ENCODE data around the gene PITPNC1. TPM values are rescaled to one million over a fixed set of nuclear protein-coding genes. Genes with fewer than 3 reads are reported as not detected.
"Not testable (repeated sequence)": the region's sequence is repeated elsewhere in the genome, so short reads cannot be mapped to it uniquely, and the experiment has no call there.

Gene PITPNC1
- total and polyA plus RNA-seq, 4 donors: 2.3 to 29.6 (median 17.8) TPM

DNA sequence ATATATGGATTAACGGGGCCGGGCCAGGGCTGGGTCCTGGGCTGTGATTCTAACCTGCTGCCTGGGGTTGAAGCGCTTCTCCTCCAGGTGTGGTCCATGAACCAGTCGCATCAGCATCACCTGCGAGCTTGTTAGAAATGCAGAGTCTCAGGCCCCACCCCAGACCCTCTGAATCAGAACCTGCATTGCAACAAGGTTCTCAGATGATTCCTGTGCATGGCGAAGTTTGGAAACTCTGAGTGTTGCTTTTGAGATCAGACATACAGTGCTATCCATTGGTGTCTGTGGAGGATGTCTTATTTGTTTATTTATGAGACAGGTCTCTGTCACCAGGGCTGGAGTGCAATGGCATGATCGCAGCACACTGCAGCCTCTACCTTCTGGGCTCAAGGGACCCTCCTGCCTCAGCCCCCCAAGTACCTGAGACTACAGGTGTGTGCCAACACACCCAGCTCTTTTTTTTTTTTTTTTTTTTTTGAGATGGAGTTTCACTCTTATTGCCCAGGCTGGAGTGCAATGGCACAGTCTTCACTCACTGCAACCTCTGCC, 99.8 kb downstream of the PITPNC1 start:
- Histone ChIP-seq H3K4me3 (ENCODE audit: low read length in 2 of 2) (no peak overlapping the region), H3K36me3 (ENCODE audit: control insufficient read depth in 1 of 2, insufficient read depth in 2 of 2, low read length in 1 of 2) (no peaks in the 10 kb centered on the region), H3K9me3 (ENCODE audit: control insufficient read depth, low read length) (no peaks in the 10 kb centered on the region), H3K4me1 (ENCODE audit: control insufficient read depth in 1 of 2, insufficient read depth in 2 of 2, low read length in 2 of 2) (peaks cover 0 to 2% of the 10 kb centered on the region in 2 donors), H3K27ac (ENCODE audit: low read depth in 1 of 2, low read length in 2 of 2) (no peak overlapping the region), H3K27me3 (ENCODE audit: control insufficient read depth in 1 of 2, insufficient read depth in 2 of 2, low read length in 1 of 2) (no peaks in the 10 kb centered on the region)
- ATAC-seq (ENCODE audit: low FRiP score) (no peak), DNase-seq (no peak)
- 95 to 96% methylated on average over 7 of the region's 7 CpGs for WGBS, 2 donors
- intact Hi-C loops (cut with DNase I): loop anchor here in 1 of 2 donors (2.0 kb wide), 1 partner anchor 98 kb away; no protein-coding TSS in a partner anchor

- WGBS, 2 donors: 87 to 88% methylated on average over 4 of the region's 4 CpGs
- Histone ChIP-seq H3K27ac (ENCODE audit: low read depth in 1 of 2, low read length in 2 of 2) (no peak overlapping the region), H3K4me1 (ENCODE audit: control insufficient read depth in 1 of 2, insufficient read depth in 2 of 2, low read length in 2 of 2) (peaks cover 0 to 2% of the 10 kb centered on the region in 2 donors), H3K36me3 (ENCODE audit: control insufficient read depth in 1 of 2, insufficient read depth in 2 of 2, low read length in 1 of 2) (no peaks in the 10 kb centered on the region), H3K9me3 (ENCODE audit: control insufficient read depth, low read length) (no peaks in the 10 kb centered on the region), H3K4me3 (ENCODE audit: low read length in 2 of 2) (no peak overlapping the region), H3K27me3 (ENCODE audit: control insufficient read depth in 1 of 2, insufficient read depth in 2 of 2, low read length in 1 of 2) (no peaks in the 10 kb centered on the region)
- intact Hi-C loops (cut with DNase I): loop anchor here in 1 of 2 donors (2.0 kb wide), 1 partner anchor 99 kb away; no protein-coding TSS in a partner anchor
- ATAC-seq (ENCODE audit: low FRiP score) (no peak), DNase-seq (no peak)
Observed at GRCh38 chr17:67477687-67478086, 100.6 kb downstream of the PITPNC1 start.

- Histone ChIP-seq H3K27ac (ENCODE audit: low read depth in 1 of 2, low read length in 2 of 2) (no peak overlapping the region), H3K4me1 (ENCODE audit: control insufficient read depth in 1 of 2, insufficient read depth in 2 of 2, low read length in 2 of 2) (peaks cover 0 to 2% of the 10 kb centered on the region in 2 donors), H3K4me3 (ENCODE audit: low read length in 2 of 2) (no peak overlapping the region), H3K27me3 (ENCODE audit: control insufficient read depth in 1 of 2, insufficient read depth in 2 of 2, low read length in 1 of 2) (no peaks in the 10 kb centered on the region), H3K9me3 (ENCODE audit: control insufficient read depth, low read length) (no peaks in the 10 kb centered on the region), H3K36me3 (ENCODE audit: control insufficient read depth in 1 of 2, insufficient read depth in 2 of 2, low read length in 1 of 2) (no peaks in the 10 kb centered on the region)
- no peak for ATAC-seq (ENCODE audit: low FRiP score)
- 85 to 88% methylated on average over 8 of the region's 8 CpGs for WGBS, 2 donors
- DNase-seq: no peak
- intact Hi-C loops (cut with DNase I): no loop called here
Observed at GRCh38 chr17:67478401-67479041, 101.4 kb downstream of the PITPNC1 start.

- ATAC-seq (ENCODE audit: low FRiP score): no peak
- Histone ChIP-seq H3K4me1 (ENCODE audit: control insufficient read depth in 1 of 2, insufficient read depth in 2 of 2, low read length in 2 of 2) (peaks cover 0 to 2% of the 10 kb centered on the region in 2 donors), H3K4me3 (ENCODE audit: low read length in 2 of 2) (no peak overlapping the region), H3K36me3 (ENCODE audit: control insufficient read depth in 1 of 2, insufficient read depth in 2 of 2, low read length in 1 of 2) (no peaks in the 10 kb centered on the region), H3K27me3 (ENCODE audit: control insufficient read depth in 1 of 2, insufficient read depth in 2 of 2, low read length in 1 of 2) (no peaks in the 10 kb centered on the region), H3K27ac (ENCODE audit: low read depth in 1 of 2, low read length in 2 of 2) (no peak overlapping the region), H3K9me3 (ENCODE audit: control insufficient read depth, low read length) (no peaks in the 10 kb centered on the region)
- DNase-seq: no peak
- 93 to 97% methylated on average over 3 of the region's 3 CpGs for WGBS, 2 donors
- intact Hi-C loops (cut with DNase I): no loop called here
Observed at GRCh38 chr17:67479148-67479547, 102.1 kb downstream of the PITPNC1 start.

DNA sequence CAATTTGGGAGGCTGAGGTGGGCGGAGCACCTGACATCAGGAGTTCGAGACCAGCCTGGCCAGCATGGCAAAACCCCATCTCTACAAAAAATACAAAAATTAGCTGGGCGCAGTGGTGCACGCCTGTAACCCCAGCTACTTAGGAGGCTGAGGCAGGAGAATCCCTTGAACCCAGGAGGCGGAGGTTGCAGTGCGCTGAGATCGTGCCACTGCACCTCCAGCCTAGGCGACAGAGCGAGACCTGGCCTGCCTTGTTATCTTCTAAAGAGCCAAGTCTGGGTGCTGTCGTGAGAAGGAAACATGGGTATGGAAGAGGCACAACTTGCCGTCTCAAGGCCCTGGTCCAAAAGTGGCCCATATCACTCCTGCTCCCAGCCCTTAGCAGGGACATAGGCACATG, 103.9 kb downstream of the PITPNC1 start:
- intact Hi-C loops (cut with DNase I); H3K27ac ChIP-seq (ENCODE audit: low read depth in 1 of 2, low read length in 2 of 2): not testable (repeated sequence)

DNA sequence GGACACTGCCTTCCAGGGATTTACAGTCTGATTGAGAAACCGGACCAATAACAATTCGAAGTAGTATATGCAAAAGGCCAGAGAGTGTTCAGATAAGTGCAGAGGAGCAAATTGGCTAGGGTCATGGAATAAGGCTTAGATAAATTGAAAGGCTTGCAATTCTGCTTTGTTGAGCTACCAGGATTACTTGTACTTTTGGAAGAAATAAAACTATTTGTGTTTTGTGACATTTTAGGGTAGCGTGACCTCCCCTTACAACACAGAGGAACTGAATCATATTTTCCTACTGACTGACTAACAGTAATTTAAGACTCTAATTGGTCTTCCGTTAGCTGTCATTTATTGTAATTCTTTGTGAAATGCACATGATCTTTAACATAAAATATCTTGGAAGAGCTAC, 104.7 kb downstream of the PITPNC1 start:
- Histone ChIP-seq H3K27ac (ENCODE audit: low read depth in 1 of 2, low read length in 2 of 2) (no peak overlapping the region), H3K4me1 (ENCODE audit: control insufficient read depth in 1 of 2, insufficient read depth in 2 of 2, low read length in 2 of 2) (no peaks in the 10 kb centered on the region), H3K9me3 (ENCODE audit: control insufficient read depth, low read length) (no peaks in the 10 kb centered on the region), H3K27me3 (ENCODE audit: control insufficient read depth in 1 of 2, insufficient read depth in 2 of 2, low read length in 1 of 2) (no peaks in the 10 kb centered on the region), H3K4me3 (ENCODE audit: low read length in 2 of 2) (no peak overlapping the region), H3K36me3 (ENCODE audit: control insufficient read depth in 1 of 2, insufficient read depth in 2 of 2, low read length in 1 of 2) (no peaks in the 10 kb centered on the region)
- intact Hi-C loops (cut with DNase I): no loop called here
- DNase-seq (no peak), ATAC-seq (ENCODE audit: low FRiP score) (no peak)
- 86 to 91% methylated on average over 4 of the region's 4 CpGs for WGBS, 2 donors

More for the DNA sequence above, 103.9 kb downstream of the PITPNC1 start:
- H3K36me3 ChIP-seq (ENCODE audit: control insufficient read depth in 1 of 2, insufficient read depth in 2 of 2, low read length in 1 of 2); DNase-seq; ATAC-seq (ENCODE audit: low FRiP score); H3K9me3 ChIP-seq (ENCODE audit: control insufficient read depth, low read length); H3K4me1 ChIP-seq (ENCODE audit: control insufficient read depth in 1 of 2, insufficient read depth in 2 of 2, low read length in 2 of 2); H3K27me3 ChIP-seq (ENCODE audit: control insufficient read depth in 1 of 2, insufficient read depth in 2 of 2, low read length in 1 of 2); H3K4me3 ChIP-seq (ENCODE audit: low read length in 2 of 2): not testable (repeated sequence)
- 92 to 95% methylated on average over 11 of the region's 11 CpGs for WGBS, 2 donors

- Histone ChIP-seq H3K36me3 (ENCODE audit: control insufficient read depth in 1 of 2, insufficient read depth in 2 of 2, low read length in 1 of 2) (no peaks in the 10 kb centered on the region), H3K27ac (ENCODE audit: low read depth in 1 of 2, low read length in 2 of 2) (no peak overlapping the region), H3K9me3 (ENCODE audit: control insufficient read depth, low read length) (no peaks in the 10 kb centered on the region), H3K4me1 (ENCODE audit: control insufficient read depth in 1 of 2, insufficient read depth in 2 of 2, low read length in 2 of 2) (no peaks in the 10 kb centered on the region), H3K4me3 (ENCODE audit: low read length in 2 of 2) (no peak overlapping the region), H3K27me3 (ENCODE audit: control insufficient read depth in 1 of 2, insufficient read depth in 2 of 2, low read length in 1 of 2) (no peaks in the 10 kb centered on the region)
- no peak for ATAC-seq (ENCODE audit: low FRiP score)
- DNase-seq: no peak
- intact Hi-C loops (cut with DNase I): no loop called here
- WGBS, 2 donors: 96% methylated on average over 3 of the region's 3 CpGs
Observed at GRCh38 chr17:67482764-67483163, 105.7 kb downstream of the PITPNC1 start.

GRCh38 chr17:67484261-67484660, 107.2 kb downstream of the PITPNC1 start:
- Histone ChIP-seq H3K4me1 (ENCODE audit: control insufficient read depth in 1 of 2, insufficient read depth in 2 of 2, low read length in 2 of 2) (no peaks in the 10 kb centered on the region), H3K9me3 (ENCODE audit: control insufficient read depth, low read length) (no peaks in the 10 kb centered on the region), H3K36me3 (ENCODE audit: control insufficient read depth in 1 of 2, insufficient read depth in 2 of 2, low read length in 1 of 2) (no peaks in the 10 kb centered on the region), H3K4me3 (ENCODE audit: low read length in 2 of 2) (no peak overlapping the region), H3K27me3 (ENCODE audit: control insufficient read depth in 1 of 2, insufficient read depth in 2 of 2, low read length in 1 of 2) (no peaks in the 10 kb centered on the region), H3K27ac (ENCODE audit: low read depth in 1 of 2, low read length in 2 of 2) (no peak overlapping the region)
- WGBS, 2 donors: 80 to 82% methylated on average over 4 of the region's 4 CpGs
- intact Hi-C loops (cut with DNase I): no loop called here
- DNase-seq (no peak), ATAC-seq (ENCODE audit: low FRiP score) (no peak)

DNA sequence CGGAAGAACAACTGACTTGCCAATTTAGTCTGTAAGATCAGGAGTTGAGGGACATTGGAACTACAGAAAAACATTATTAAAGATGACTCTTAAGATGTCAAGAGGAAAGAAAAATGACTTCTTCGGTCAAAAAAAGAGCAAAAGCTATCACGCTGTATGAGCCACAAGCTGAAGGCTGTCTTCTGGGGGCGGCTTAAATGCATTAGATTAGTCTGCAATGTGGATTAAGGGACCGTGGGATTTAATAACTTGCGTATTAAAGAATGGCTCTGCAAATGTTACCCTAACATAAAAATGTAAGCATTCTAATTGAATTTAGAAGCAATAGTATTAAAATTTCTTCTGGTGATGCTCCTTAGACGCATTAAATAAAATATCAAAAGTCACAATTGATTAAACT, 108.6 kb downstream of the PITPNC1 start:
- no peak for DNase-seq
- intact Hi-C loops (cut with DNase I): no loop called here
- 92 to 93% methylated on average over 7 of the region's 7 CpGs for WGBS, 2 donors

More for the DNA sequence above, 108.6 kb downstream of the PITPNC1 start:
- no peaks in the 10 kb centered on the region for H3K36me3 ChIP-seq (ENCODE audit: control insufficient read depth in 1 of 2, insufficient read depth in 2 of 2, low read length in 1 of 2)
- H3K27me3 ChIP-seq (ENCODE audit: control insufficient read depth in 1 of 2, insufficient read depth in 2 of 2, low read length in 1 of 2): no peaks in the 10 kb centered on the region
- no peaks in the 10 kb centered on the region for H3K9me3 ChIP-seq (ENCODE audit: control insufficient read depth, low read length)
- H3K4me1 ChIP-seq (ENCODE audit: control insufficient read depth in 1 of 2, insufficient read depth in 2 of 2, low read length in 2 of 2): no peaks in the 10 kb centered on the region
- H3K4me3 ChIP-seq (ENCODE audit: low read length in 2 of 2): no peak overlapping the region
- no peak overlapping the region for H3K27ac ChIP-seq (ENCODE audit: low read depth in 1 of 2, low read length in 2 of 2)
- ATAC-seq (ENCODE audit: low FRiP score): no peak
